MM.1S (cell line): ENCODE measurements around the gene NAA20.
"Not testable (repeated sequence)": the region's sequence is repeated elsewhere in the genome, so short reads cannot be mapped to it uniquely, and the experiment has no call there.

Source experiments
- DNase-seq: peaks from one replicate; pipeline ENCODE4 v3.0.0-alpha.2; 2015
- H2AFZ ChIP-seq: fragments of 300-600 bp; sonication (generic); 2 replicates; pipeline ENCODE4 v1.6.0; 2016; ENCODE audit warnings: antibody characterized with exemption, low read length
- H3F3A ChIP-seq: fragments of 300-600 bp; sonication (generic); 2 replicates; pipeline ENCODE4 v1.6.1; 2016; ENCODE audit warnings: mild to moderate bottlenecking, antibody characterized with exemption, low read length, moderate library complexity, mixed read lengths; ENCODE audit not compliant: insufficient read depth
- H3K27ac ChIP-seq: fragments of 300-600 bp; sonication (generic); 2 replicates; pipeline ENCODE4 v1.5.1; 2016; ENCODE audit warnings: mild to moderate bottlenecking, low read length
- H3K27me3 ChIP-seq: fragments of 300-600 bp; sonication (generic); replicated peaks from 2 replicates; pipeline ENCODE4 v1.6.0; 2016; ENCODE audit warnings: low read length; ENCODE audit not compliant: insufficient read depth
- H3K36me3 ChIP-seq: fragments of 300-600 bp; sonication (generic); replicated peaks from 2 replicates; pipeline ENCODE4 v1.6.1; 2016; ENCODE audit warnings: mild to moderate bottlenecking, low read length, mixed read lengths; ENCODE audit not compliant: insufficient read depth
- H3K4me1 ChIP-seq: fragments of 300-600 bp; sonication (generic); 2 replicates; pipeline ENCODE4 v1.6.1; 2016; ENCODE audit warnings: low read length, mixed read lengths
- H3K4me2 ChIP-seq: fragments of 300-600 bp; sonication (generic); 2 replicates; pipeline ENCODE4 v1.6.0; 2016; ENCODE audit warnings: low read depth, low read length
- H3K4me3 ChIP-seq: fragments of 300-600 bp; sonication (generic); 2 replicates; pipeline ENCODE4 v1.5.1; 2016; ENCODE audit warnings: low read length, mixed read lengths
- H3K79me2 ChIP-seq: fragments of 300-600 bp; sonication (generic); 2 replicates; pipeline ENCODE4 v1.6.1; 2016; ENCODE audit warnings: mixed run types, low read length, mixed read lengths
- H3K9ac ChIP-seq: fragments of 300-600 bp; sonication (generic); 2 replicates; pipeline ENCODE4 v1.6.1; 2016; ENCODE audit warnings: low read length, mixed read lengths
- H3K9me2 ChIP-seq: fragments of 300-600 bp; sonication (generic); replicated peaks from 2 replicates; pipeline ENCODE4 v1.6.1; 2016; ENCODE audit warnings: mild to moderate bottlenecking, low read length, mixed read lengths; ENCODE audit not compliant: insufficient read depth
- H3K9me3 ChIP-seq: fragments of 300-600 bp; sonication (generic); replicated peaks from 2 replicates; pipeline ENCODE4 v1.6.1; 2016; ENCODE audit warnings: mild to moderate bottlenecking, low read length, mixed read lengths; ENCODE audit not compliant: insufficient read depth
- H4K20me1 ChIP-seq: fragments of 300-600 bp; sonication (generic); 2 replicates; pipeline ENCODE4 v1.6.1; 2016; ENCODE audit warnings: mild to moderate bottlenecking, low read length, moderate library complexity, mixed read lengths; ENCODE audit not compliant: insufficient read depth
- EZH2 ChIP-seq: fragments of 300-600 bp; sonication (generic); optimal IDR thresholded peaks from 2 replicates; pipeline ENCODE3; 2017; ENCODE audit warnings: low read depth, mild to moderate bottlenecking, antibody characterized with exemption, low read length, mixed read lengths
- EZH2phosphoT487 ChIP-seq: fragments of 300-600 bp; sonication (generic); IDR thresholded peaks from 2 replicates; pipeline ENCODE4 v1.6.1; 2018; ENCODE audit warnings: antibody characterized with exemption, low read length
- TF ChIP-seq, protein P1 (sequence below): fragments of 300-600 bp; sonication (generic); IDR thresholded peaks from 2 replicates; pipeline ENCODE4 v1.5.1; 2016; ENCODE audit warnings: antibody characterized with exemption, low read length, mixed read lengths

NAA20 gene

DNA sequence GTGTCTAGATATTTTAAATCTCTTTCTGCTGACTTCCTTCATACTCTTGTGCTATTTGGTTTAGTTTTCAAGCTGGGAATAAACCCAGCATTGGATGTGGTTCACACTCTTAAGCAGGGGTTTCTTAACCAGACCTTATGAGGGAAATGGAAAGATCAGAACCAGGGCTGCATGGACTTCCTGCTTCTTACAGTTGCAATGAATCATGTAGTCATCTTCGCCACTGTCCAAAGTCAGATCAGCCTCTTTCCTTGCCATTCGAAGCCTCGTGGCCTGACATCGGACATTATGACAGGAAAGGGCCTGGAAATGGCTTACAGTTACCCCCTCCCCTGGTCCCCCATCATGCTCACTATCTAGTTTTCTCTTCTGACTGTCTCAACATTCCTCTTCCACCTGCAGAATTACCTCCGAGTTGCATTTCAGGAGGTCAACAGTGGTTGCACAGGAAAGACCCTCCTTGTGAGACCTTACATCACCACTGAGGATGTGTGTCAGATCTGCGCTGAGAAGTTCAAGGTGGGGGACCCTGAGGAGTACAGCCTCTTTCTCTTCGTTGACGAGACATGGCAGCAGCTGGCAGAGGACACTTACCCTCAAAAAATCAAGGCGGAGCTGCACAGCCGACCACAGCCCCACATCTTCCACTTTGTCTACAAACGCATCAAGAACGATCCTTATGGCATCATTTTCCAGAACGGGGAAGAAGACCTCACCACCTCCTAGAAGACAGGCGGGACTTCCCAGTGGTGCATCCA lies 16.8 kb upstream of the NAA20 start:
- Histone ChIP-seq H3K36me3 (no peaks in the 10 kb centered on the region), H3K27ac (no peak overlapping the region)

DNA sequence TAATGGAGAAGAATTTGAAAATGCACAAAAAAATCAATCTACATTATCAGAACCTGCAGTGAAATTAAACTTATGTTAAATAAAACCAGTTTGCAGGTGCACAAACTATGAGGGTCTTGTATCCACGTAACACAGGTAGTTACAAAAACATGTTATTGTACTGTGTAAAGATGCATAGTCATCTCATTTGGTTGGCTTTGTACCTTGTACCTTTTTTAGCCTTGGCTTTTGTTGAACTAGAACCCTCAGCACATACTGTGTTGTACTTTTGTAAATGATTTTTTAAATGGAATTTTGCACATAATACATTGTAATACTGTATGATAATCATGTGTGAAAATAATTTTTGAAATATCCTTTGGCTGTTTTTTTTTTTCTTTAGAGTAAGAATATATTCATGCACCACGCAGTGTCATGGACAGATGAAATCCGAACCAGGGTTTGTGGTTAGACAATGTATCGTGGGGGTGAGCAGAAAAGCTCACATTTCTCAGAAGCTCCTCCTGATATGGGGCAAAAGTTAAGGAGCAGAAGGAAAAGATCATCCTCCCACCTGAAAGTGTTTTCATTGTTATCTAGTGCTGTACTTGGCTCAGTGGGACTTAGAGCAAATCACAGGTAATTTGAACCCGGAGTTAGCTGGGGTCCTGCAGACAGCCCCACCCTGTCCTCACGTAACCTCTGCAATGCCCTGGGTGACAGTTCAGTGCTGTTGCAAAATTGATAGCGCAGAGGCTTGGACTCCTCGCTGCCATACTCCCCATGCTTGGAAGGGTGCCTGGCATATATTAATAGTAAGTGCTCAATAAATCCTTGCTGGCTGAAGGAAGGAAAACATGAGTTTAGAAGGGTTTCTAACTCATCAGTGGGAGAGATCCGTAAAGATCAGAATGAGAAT lies 14.8 kb upstream of the NAA20 start:
- Histone ChIP-seq H3K4me3 (no peak overlapping the region), H4K20me1 (no peaks in the 10 kb centered on the region), H3K9me2 (no peaks in the 10 kb centered on the region), H3K27ac (no peak overlapping the region), H2AFZ (no peak overlapping the region), H3K27me3 (peaks cover 6% of the 10 kb centered on the region; the same call in 1 of the 2 replicates), H3K9me3 (no peaks in the 10 kb centered on the region), H3K79me2 (no peaks in the 10 kb centered on the region), H3K36me3 (no peaks in the 10 kb centered on the region), H3F3A (no peaks in the 10 kb centered on the region), H3K4me2 (no peak overlapping the region), H3K9ac (no peak overlapping the region), H3K4me1 (0 out of 2 replicates have a peak, but pooled peaks cover 4% of the 10 kb centered on the region)
- DNase-seq, result no peak
- TF ChIP-seq EZH2phosphoT487 (no peak), EZH2 (no peak)
- TF ChIP-seq, protein P1, sequence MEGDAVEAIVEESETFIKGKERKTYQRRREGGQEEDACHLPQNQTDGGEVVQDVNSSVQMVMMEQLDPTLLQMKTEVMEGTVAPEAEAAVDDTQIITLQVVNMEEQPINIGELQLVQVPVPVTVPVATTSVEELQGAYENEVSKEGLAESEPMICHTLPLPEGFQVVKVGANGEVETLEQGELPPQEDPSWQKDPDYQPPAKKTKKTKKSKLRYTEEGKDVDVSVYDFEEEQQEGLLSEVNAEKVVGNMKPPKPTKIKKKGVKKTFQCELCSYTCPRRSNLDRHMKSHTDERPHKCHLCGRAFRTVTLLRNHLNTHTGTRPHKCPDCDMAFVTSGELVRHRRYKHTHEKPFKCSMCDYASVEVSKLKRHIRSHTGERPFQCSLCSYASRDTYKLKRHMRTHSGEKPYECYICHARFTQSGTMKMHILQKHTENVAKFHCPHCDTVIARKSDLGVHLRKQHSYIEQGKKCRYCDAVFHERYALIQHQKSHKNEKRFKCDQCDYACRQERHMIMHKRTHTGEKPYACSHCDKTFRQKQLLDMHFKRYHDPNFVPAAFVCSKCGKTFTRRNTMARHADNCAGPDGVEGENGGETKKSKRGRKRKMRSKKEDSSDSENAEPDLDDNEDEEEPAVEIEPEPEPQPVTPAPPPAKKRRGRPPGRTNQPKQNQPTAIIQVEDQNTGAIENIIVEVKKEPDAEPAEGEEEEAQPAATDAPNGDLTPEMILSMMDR, result no peak

More for the DNA sequence above, 16.8 kb upstream of the NAA20 start:
- no peaks in the 10 kb centered on the region for H3K9me3 ChIP-seq
- no peaks in the 10 kb centered on the region for H3K79me2 ChIP-seq
- no peak for DNase-seq
- no peaks in the 10 kb centered on the region for H4K20me1 ChIP-seq
- H3K4me2 ChIP-seq, result no peak overlapping the region
- H3K9me2 ChIP-seq, result no peaks in the 10 kb centered on the region
- H3K9ac ChIP-seq, result no peak overlapping the region
- H3K27me3 ChIP-seq, result peaks cover 6% of the 10 kb centered on the region; the same call in 1 of the 2 replicates
- no peak for TF ChIP-seq EZH2
- TF ChIP-seq, protein P1, result no peak
- no peak for TF ChIP-seq EZH2phosphoT487
- H3K4me1 ChIP-seq, result 0 out of 2 replicates have a peak, but pooled peaks cover 4% of the 10 kb centered on the region
- no peaks in the 10 kb centered on the region for H3F3A ChIP-seq
- no peak overlapping the region for H2AFZ ChIP-seq
- H3K4me3 ChIP-seq, result no peak overlapping the region

GRCh38 chr20:20003031-20003954 lies 13.9 kb upstream of the NAA20 start:
- Histone ChIP-seq H3K4me1 (0 out of 2 replicates have a peak, but pooled peaks cover 4% of the 10 kb centered on the region), H3K27ac (no peak overlapping the region)

DNA sequence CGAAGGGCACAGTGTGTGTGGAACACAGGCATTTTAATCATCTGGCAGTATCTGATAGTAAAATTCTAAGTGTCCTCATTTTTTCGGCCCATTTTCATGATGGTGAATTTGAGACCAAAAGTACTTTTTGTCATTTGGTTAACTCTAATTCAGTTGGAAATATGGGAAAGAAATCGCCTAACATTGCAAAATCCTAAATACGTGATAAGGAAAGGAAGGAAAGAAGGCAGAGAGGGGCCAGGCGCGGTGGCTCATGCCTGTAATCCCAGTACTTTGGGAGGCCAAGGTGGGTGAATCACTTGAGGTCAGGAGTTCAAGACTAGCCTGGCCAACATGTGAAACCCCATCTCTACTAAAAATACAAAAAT lies 13.2 kb upstream of the NAA20 start:
- H3F3A ChIP-seq, H3K27ac ChIP-seq, H3K9me2 ChIP-seq, H3K27me3 ChIP-seq, DNase-seq, H3K4me1 ChIP-seq, H3K79me2 ChIP-seq, H4K20me1 ChIP-seq, H3K9ac ChIP-seq, H3K36me3 ChIP-seq, H3K9me3 ChIP-seq: not testable (repeated sequence)
- Histone ChIP-seq H2AFZ (peak overlapping the region; percentile 55), H3K4me2 (peak overlapping the region; percentile 78), H3K4me3 (peak overlapping the region; percentile 46)

More at GRCh38 chr20:20003031-20003954, 13.9 kb upstream of the NAA20 start:
- H3K27me3 ChIP-seq, result peaks cover 6% of the 10 kb centered on the region; the same call in 1 of the 2 replicates
- H3K9me3 ChIP-seq, result no peaks in the 10 kb centered on the region
- H3K36me3 ChIP-seq, result no peaks in the 10 kb centered on the region
- H3K4me3 ChIP-seq, result peak overlapping the region; percentile 46
- TF ChIP-seq EZH2phosphoT487 (no peak), EZH2 (no peak)
- TF ChIP-seq, protein P1, result no peak
- no peaks in the 10 kb centered on the region for H3K9me2 ChIP-seq
- H2AFZ ChIP-seq, result peak overlapping the region; percentile 55
- H3K9ac ChIP-seq, result no peak overlapping the region
- no peaks in the 10 kb centered on the region for H3K79me2 ChIP-seq
- peak overlapping the region; percentile 78 for H3K4me2 ChIP-seq
- peak; percentile 62 for DNase-seq
- no peaks in the 10 kb centered on the region for H3F3A ChIP-seq
- no peaks in the 10 kb centered on the region for H4K20me1 ChIP-seq
